ENCODE results near the gene TSPEAR. TPM values are rescaled to one million over a fixed set of nuclear protein-coding genes. Genes with fewer than 3 reads are reported as not detected.
"Not testable (repeated sequence)": the region's sequence is repeated elsewhere in the genome, so short reads cannot be mapped to it uniquely, and the experiment has no call there.

Gene TSPEAR
- total and polyA plus RNA-seq, 7 donors, result not detected

DNA sequence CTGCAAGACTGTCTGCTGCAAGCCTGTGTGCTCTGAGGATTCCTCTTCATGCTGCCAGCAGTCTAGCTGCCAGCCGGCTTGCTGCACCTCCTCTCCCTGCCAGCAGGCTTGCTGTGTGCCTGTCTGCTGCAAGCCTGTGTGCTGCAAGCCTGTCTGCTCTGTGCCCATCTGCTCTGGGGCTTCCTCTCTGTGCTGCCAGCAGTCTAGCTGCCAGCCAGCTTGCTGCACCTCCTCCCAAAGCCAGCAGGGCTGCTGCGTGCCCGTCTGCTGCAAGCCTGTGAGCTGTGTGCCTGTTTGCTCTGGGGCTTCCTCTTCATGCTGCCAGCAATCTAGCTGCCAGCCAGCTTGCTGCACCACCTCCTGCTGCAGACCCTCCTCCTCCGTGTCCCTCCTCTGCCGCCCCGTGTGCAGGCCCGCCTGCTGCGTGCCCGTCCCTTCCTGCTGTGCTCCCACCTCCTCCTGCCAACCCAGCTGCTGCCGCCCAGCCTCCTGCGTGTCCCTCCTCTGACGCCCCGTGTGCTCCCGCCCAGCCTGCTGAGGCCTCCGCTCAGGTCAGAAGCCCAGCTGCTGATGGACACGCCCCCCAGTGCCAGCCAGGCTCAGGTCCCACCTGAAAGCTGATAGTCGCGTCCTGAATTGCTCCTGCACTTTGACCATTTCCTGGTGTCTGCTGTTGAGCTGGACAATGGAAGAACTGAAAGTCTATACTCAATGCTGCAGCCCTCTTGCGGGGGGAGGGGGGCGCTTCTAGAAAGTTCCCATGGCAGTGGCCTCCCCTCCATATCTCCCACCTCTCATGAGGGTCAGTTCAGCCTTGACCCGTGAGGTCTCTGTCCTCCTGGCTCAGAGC lies 136.7 kb downstream of the TSPEAR start:
- Histone ChIP-seq H3K27me3 (ENCODE audit: insufficient read depth in 3 of 3, low read length in 2 of 3) (peaks cover 0 to 34% (median 15%) of the 10 kb centered on the region in 3 donors), H3K4me3 (no peak overlapping the region), H3K27ac (no peak overlapping the region), H3K9me3 (peaks cover 15% of the 10 kb centered on the region), H3K4me1 (no peaks in the 10 kb centered on the region), H3K36me3 (ENCODE audit: insufficient read depth in 1 of 2, low read depth in 1 of 2) (no peaks in the 10 kb centered on the region)
- DNase-seq (no peak), ATAC-seq (no peak)
- TF ChIP-seq, protein P1, sequence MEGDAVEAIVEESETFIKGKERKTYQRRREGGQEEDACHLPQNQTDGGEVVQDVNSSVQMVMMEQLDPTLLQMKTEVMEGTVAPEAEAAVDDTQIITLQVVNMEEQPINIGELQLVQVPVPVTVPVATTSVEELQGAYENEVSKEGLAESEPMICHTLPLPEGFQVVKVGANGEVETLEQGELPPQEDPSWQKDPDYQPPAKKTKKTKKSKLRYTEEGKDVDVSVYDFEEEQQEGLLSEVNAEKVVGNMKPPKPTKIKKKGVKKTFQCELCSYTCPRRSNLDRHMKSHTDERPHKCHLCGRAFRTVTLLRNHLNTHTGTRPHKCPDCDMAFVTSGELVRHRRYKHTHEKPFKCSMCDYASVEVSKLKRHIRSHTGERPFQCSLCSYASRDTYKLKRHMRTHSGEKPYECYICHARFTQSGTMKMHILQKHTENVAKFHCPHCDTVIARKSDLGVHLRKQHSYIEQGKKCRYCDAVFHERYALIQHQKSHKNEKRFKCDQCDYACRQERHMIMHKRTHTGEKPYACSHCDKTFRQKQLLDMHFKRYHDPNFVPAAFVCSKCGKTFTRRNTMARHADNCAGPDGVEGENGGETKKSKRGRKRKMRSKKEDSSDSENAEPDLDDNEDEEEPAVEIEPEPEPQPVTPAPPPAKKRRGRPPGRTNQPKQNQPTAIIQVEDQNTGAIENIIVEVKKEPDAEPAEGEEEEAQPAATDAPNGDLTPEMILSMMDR (IDR thresholded peaks at IDR 0.05), result no peak
- intact Hi-C loops (cut with DNase I), result no loop called here
- WGBS, 3 donors, result 25 to 37% (median 30%) methylated on average over 15 to 21 of the region's 21 CpGs

DNA sequence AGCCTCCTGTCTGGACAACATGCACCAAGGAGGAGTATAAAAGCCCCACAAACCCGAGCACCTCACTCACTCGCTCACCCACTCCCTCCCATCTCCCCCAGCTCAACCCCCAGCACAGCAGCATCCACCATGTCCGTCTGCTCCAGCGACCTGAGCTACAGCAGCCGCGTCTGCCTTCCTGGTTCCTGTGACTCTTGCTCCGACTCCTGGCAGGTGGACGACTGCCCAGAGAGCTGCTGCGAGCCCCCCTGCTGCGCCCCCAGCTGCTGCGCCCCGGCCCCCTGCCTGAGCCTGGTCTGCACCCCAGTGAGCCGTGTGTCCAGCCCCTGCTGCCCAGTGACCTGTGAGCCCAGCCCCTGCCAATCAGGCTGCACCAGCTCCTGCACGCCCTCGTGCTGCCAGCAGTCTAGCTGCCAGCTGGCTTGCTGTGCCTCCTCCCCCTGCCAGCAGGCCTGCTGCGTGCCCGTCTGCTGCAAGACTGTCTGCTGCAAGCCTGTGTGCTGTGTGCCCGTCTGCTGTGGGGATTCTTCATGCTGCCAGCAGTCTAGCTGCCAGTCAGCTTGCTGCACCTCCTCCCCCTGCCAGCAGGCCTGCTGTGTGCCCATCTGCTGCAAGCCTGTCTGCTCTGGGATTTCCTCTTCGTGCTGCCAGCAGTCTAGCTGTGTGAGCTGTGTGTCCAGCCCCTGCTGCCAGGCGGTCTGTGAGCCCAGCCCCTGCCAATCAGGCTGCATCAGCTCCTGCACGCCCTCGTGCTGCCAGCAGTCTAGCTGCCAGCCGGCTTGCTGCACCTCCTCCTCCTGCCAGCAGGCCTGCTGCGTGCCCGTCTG lies 137.5 kb downstream of the TSPEAR start, which contains the start of gene KRTAP10-4:
TSS of gene KRTAP10-4 (plus strand) at position 100 of the 827 bp plus-strand sequence. CDS start at position 130, 30 bp downstream.
- ATAC-seq; H3K27ac ChIP-seq; intact Hi-C loops (cut with DNase I); H3K36me3 ChIP-seq (ENCODE audit: insufficient read depth in 1 of 2, low read depth in 1 of 2); H3K4me1 ChIP-seq; H3K4me3 ChIP-seq; DNase-seq: not testable (repeated sequence)
- peaks cover 0 to 38% (median 18%) of the 10 kb centered on the region in 3 donors for H3K27me3 ChIP-seq (ENCODE audit: insufficient read depth in 3 of 3, low read length in 2 of 3)
- H3K9me3 ChIP-seq, result peaks cover 15% of the 10 kb centered on the region
- 26 to 40% (median 30%) methylated on average over 20 to 22 of the region's 25 CpGs for WGBS, 3 donors

DNA sequence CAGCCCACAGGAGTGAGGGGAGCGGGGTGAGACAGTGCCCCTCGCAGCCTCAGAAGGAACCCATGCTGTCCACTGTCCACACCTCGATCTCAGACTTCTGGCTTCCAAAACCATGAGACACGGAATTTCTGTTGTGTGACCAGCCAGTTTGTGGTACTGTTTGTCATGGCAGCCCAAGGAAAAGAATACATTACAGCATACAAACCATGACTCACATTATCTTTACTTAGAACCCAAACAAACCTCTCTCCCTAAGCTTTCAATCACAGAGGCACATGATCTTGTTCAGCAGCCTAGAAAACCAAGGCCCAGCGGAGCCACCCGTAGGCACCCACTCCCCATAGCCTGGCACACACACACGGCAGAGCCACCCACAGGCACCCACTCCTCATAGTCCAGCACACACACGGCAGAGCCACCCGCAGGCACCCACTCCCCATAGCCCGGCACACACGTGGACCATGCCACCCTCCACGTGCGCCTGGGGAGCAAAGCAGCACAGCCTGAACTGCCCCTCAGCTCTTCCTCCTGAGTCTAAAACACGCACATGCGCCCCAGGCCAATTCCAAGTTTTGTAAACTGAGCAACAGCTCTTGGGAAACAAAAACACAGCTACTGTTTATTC lies 138.3 kb downstream of the TSPEAR start:
- ATAC-seq, result no peak
- H3K27ac ChIP-seq, result no peak overlapping the region
- no peak for DNase-seq
- 75 to 82% (median 78%) methylated on average over 15 of the region's 15 CpGs for WGBS, 3 donors
- no peak overlapping the region for H3K4me3 ChIP-seq
- intact Hi-C loops (cut with DNase I), result no loop called here
- H3K4me1 ChIP-seq, result no peaks in the 10 kb centered on the region
- H3K9me3 ChIP-seq, result peaks cover 15% of the 10 kb centered on the region
- H3K27me3 ChIP-seq (ENCODE audit: insufficient read depth in 3 of 3, low read length in 2 of 3), result peaks cover 0 to 39% (median 18%) of the 10 kb centered on the region in 3 donors
- no peaks in the 10 kb centered on the region for H3K36me3 ChIP-seq (ENCODE audit: insufficient read depth in 1 of 2, low read depth in 1 of 2)
- TF ChIP-seq, protein P1 (IDR thresholded peaks at IDR 0.05), result no peak

DNA sequence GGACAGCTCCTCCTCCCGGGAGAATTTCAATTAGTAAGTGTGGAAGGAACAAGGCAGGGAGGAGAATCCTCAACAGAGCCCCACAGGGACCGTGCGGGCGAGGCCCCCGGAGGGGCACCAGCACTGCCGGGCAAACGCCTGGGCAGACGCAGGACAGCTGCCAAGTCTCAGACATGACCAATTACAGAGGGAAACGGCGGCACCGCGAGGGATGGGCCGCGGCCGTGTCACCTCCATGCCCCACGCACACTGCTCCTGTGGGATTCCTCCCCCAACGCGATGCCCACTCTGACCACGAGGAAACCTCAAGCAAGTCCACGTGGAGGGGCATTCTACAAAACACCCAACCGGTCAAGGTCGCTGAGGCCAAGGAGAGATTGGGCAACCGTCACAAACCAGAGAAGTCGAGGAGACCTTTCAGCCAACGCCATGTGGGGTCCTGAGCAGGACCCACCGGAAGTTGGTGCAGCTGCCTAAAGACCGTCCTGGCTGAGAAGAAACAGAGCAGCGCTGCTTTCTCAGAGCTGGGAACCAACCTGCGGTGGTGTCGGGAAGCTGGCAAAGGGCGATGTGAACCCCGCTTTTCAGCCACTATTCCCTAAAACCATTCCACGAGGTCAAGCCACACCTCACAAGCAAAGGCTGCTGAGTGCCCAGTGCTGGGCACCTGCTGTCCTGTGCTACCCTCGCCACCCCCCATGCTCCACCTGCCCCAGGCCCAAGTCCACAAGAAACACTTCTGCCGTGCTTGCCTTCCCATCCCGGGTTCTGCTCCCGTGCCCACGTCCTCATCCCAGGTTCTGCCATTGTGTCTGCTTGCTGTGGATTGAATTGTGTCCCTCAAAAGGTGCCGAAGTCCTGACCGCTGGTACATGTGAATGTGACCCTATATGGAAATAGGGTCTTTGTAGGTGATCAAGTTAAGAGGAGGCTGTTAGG lies 139.3 kb downstream of the TSPEAR start:
- DNase-seq, result no peak
- no peaks in the 10 kb centered on the region for H3K4me1 ChIP-seq
- no peak overlapping the region for H3K27ac ChIP-seq
- peaks cover 0 to 49% (median 16%) of the 10 kb centered on the region in 3 donors for H3K27me3 ChIP-seq (ENCODE audit: insufficient read depth in 3 of 3, low read length in 2 of 3)
- intact Hi-C loops (cut with DNase I), result no loop called here
- TF ChIP-seq, protein P1 (IDR thresholded peaks at IDR 0.05), result no peak
- WGBS, 3 donors, result 88 to 91% (median 88%) methylated on average over 40 of the region's 40 CpGs
- no peak overlapping the region for H3K4me3 ChIP-seq
- ATAC-seq, result no peak
- H3K9me3 ChIP-seq, result peaks cover 10% of the 10 kb centered on the region
- no peaks in the 10 kb centered on the region for H3K36me3 ChIP-seq (ENCODE audit: insufficient read depth in 1 of 2, low read depth in 1 of 2)

All from psoas muscle (tissue), 8 donors.